MM.1S (cell line): ENCODE measurements around the gene BCL11A.

ENCODE experiments used
- DNase-seq: peaks from one replicate; pipeline ENCODE4 v3.0.0-alpha.2; 2015
- H2AFZ ChIP-seq: fragments of 300-600 bp; sonication (generic); 2 replicates; pipeline ENCODE4 v1.6.0; 2016; ENCODE audit warnings: antibody characterized with exemption, low read length
- H3F3A ChIP-seq: fragments of 300-600 bp; sonication (generic); 2 replicates; pipeline ENCODE4 v1.6.1; 2016; ENCODE audit warnings: mild to moderate bottlenecking, antibody characterized with exemption, low read length, moderate library complexity, mixed read lengths; ENCODE audit not compliant: insufficient read depth
- H3K27ac ChIP-seq: fragments of 300-600 bp; sonication (generic); 2 replicates; pipeline ENCODE4 v1.5.1; 2016; ENCODE audit warnings: mild to moderate bottlenecking, low read length
- H3K27me3 ChIP-seq: fragments of 300-600 bp; sonication (generic); replicated peaks from 2 replicates; pipeline ENCODE4 v1.6.0; 2016; ENCODE audit warnings: low read length; ENCODE audit not compliant: insufficient read depth
- H3K36me3 ChIP-seq: fragments of 300-600 bp; sonication (generic); replicated peaks from 2 replicates; pipeline ENCODE4 v1.6.1; 2016; ENCODE audit warnings: mild to moderate bottlenecking, low read length, mixed read lengths; ENCODE audit not compliant: insufficient read depth
- H3K4me1 ChIP-seq: fragments of 300-600 bp; sonication (generic); 2 replicates; pipeline ENCODE4 v1.6.1; 2016; ENCODE audit warnings: low read length, mixed read lengths
- H3K4me2 ChIP-seq: fragments of 300-600 bp; sonication (generic); 2 replicates; pipeline ENCODE4 v1.6.0; 2016; ENCODE audit warnings: low read depth, low read length
- H3K4me3 ChIP-seq: fragments of 300-600 bp; sonication (generic); 2 replicates; pipeline ENCODE4 v1.5.1; 2016; ENCODE audit warnings: low read length, mixed read lengths
- H3K79me2 ChIP-seq: fragments of 300-600 bp; sonication (generic); 2 replicates; pipeline ENCODE4 v1.6.1; 2016; ENCODE audit warnings: mixed run types, low read length, mixed read lengths
- H3K9ac ChIP-seq: fragments of 300-600 bp; sonication (generic); 2 replicates; pipeline ENCODE4 v1.6.1; 2016; ENCODE audit warnings: low read length, mixed read lengths
- H3K9me2 ChIP-seq: fragments of 300-600 bp; sonication (generic); replicated peaks from 2 replicates; pipeline ENCODE4 v1.6.1; 2016; ENCODE audit warnings: mild to moderate bottlenecking, low read length, mixed read lengths; ENCODE audit not compliant: insufficient read depth
- H3K9me3 ChIP-seq: fragments of 300-600 bp; sonication (generic); replicated peaks from 2 replicates; pipeline ENCODE4 v1.6.1; 2016; ENCODE audit warnings: mild to moderate bottlenecking, low read length, mixed read lengths; ENCODE audit not compliant: insufficient read depth
- H4K20me1 ChIP-seq: fragments of 300-600 bp; sonication (generic); 2 replicates; pipeline ENCODE4 v1.6.1; 2016; ENCODE audit warnings: mild to moderate bottlenecking, low read length, moderate library complexity, mixed read lengths; ENCODE audit not compliant: insufficient read depth
- EZH2 ChIP-seq: fragments of 300-600 bp; sonication (generic); optimal IDR thresholded peaks from 2 replicates; pipeline ENCODE3; 2017; ENCODE audit warnings: low read depth, mild to moderate bottlenecking, antibody characterized with exemption, low read length, mixed read lengths
- EZH2phosphoT487 ChIP-seq: fragments of 300-600 bp; sonication (generic); IDR thresholded peaks from 2 replicates; pipeline ENCODE4 v1.6.1; 2018; ENCODE audit warnings: antibody characterized with exemption, low read length
- TF ChIP-seq, protein P1 (sequence below): fragments of 300-600 bp; sonication (generic); IDR thresholded peaks from 2 replicates; pipeline ENCODE4 v1.5.1; 2016; ENCODE audit warnings: antibody characterized with exemption, low read length, mixed read lengths

BCL11A gene

DNA sequence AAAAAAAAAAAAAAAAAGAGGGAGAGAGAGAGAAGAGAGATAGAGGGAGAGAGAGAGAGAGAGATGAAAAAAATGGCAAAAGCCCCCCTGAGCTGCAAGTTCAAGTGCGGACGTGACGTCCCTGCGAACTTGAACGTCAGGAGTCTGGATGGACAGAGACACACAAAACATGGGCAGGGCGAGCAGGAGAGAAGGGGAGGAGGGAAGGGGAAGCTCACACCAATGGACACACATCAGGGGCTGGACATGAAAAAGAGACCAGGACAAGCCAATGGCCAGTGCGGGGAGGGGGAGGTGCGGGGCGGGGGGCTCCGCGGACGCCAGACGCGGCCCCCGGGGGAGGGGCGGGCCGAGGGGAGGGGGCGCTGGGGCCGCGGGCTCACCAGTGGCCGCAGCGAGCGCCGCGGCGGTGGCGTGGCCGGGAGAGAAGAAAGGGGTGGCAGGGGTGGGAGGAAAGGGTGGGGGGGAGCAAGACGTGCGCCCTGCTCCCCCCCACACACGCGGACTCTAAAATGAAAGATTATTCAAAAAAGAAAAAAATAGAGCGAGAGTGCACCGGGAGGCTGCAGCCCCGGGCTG lies at the start of gene BCL11A:
Gene BCL11A, minus strand, starts transcription at position 160 of the 579 bp plus-strand sequence. CDS start 384 bp downstream, outside the sequence.
- H3K4me2 ChIP-seq = peak within 1 kb of the TSS; percentile 95
- no peaks in the 10 kb centered on the region for H4K20me1 ChIP-seq
- H3K9me2 ChIP-seq = no peaks in the 10 kb centered on the region
- H3F3A ChIP-seq = peaks cover 38% of the 10 kb centered on the region
- no peak for TF ChIP-seq EZH2phosphoT487
- TF ChIP-seq EZH2 = no peak
- TF ChIP-seq, protein P1, sequence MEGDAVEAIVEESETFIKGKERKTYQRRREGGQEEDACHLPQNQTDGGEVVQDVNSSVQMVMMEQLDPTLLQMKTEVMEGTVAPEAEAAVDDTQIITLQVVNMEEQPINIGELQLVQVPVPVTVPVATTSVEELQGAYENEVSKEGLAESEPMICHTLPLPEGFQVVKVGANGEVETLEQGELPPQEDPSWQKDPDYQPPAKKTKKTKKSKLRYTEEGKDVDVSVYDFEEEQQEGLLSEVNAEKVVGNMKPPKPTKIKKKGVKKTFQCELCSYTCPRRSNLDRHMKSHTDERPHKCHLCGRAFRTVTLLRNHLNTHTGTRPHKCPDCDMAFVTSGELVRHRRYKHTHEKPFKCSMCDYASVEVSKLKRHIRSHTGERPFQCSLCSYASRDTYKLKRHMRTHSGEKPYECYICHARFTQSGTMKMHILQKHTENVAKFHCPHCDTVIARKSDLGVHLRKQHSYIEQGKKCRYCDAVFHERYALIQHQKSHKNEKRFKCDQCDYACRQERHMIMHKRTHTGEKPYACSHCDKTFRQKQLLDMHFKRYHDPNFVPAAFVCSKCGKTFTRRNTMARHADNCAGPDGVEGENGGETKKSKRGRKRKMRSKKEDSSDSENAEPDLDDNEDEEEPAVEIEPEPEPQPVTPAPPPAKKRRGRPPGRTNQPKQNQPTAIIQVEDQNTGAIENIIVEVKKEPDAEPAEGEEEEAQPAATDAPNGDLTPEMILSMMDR = no peak
- H2AFZ ChIP-seq = peak within 1 kb of the TSS; percentile 89
- H3K27me3 ChIP-seq = no peaks in the 10 kb centered on the region
- peaks cover 9% of the 10 kb centered on the region; the same call in 1 of the 2 replicates for H3K4me1 ChIP-seq
- peak; percentile 67 for DNase-seq
- H3K27ac ChIP-seq = peak within 1 kb of the TSS; percentile 65; the same call in 1 of the 2 replicates
- no peaks in the 10 kb centered on the region for H3K36me3 ChIP-seq
- H3K4me3 ChIP-seq = peak within 1 kb of the TSS; percentile 91
- H3K79me2 ChIP-seq = no peaks in the 10 kb centered on the region
- H3K9ac ChIP-seq = peak within 1 kb of the TSS; percentile 66
- H3K9me3 ChIP-seq = no peaks in the 10 kb centered on the region

- H3K9ac ChIP-seq = no peak overlapping the region
- no peaks in the 10 kb centered on the region for H3K9me2 ChIP-seq
- H3K79me2 ChIP-seq = no peaks in the 10 kb centered on the region
- H3K36me3 ChIP-seq = no peaks in the 10 kb centered on the region
- no peaks in the 10 kb centered on the region for H3F3A ChIP-seq
- H3K27ac ChIP-seq = no peak overlapping the region
- no peak overlapping the region; the same call in 1 of the 2 replicates for H3K4me2 ChIP-seq
- H3K4me1 ChIP-seq = peaks cover 7% of the 10 kb centered on the region; the same call in 1 of the 2 replicates
- no peak overlapping the region for H2AFZ ChIP-seq
- DNase-seq = no peak
- TF ChIP-seq EZH2phosphoT487 = no peak
- TF ChIP-seq, protein P1 = no peak
- TF ChIP-seq EZH2 = no peak
- H3K27me3 ChIP-seq = no peaks in the 10 kb centered on the region
- H3K9me3 ChIP-seq = no peaks in the 10 kb centered on the region
- no peak overlapping the region for H3K4me3 ChIP-seq
- H4K20me1 ChIP-seq = no peaks in the 10 kb centered on the region
These were observed 49.5 kb upstream of the BCL11A start for GRCh38 chr2:60602828-60603532.

DNA sequence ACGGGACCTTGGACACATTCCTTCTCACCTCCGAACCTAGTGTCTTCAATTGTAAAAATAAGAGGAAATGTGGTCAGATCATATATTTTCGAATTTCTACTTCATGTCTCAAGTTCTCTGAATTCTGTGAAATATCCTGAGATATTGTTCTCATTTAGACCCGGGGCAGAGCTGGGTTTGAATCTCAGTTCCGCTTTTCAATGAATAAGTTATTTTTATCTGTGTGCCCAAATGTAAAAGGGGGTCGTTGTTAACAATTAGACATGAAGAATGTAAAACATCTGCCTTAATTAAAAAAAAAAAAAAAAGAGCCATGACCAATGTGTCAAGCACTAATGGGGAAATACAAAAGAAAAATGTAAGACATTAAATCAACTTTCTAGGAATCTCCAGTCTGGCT lies 48.9 kb upstream of the BCL11A start:
- no peaks in the 10 kb centered on the region for H3K9me2 ChIP-seq
- no peak overlapping the region for H3K9ac ChIP-seq
- no peaks in the 10 kb centered on the region for H3K36me3 ChIP-seq
- no peaks in the 10 kb centered on the region for H4K20me1 ChIP-seq
- no peak overlapping the region for H3K4me3 ChIP-seq
- no peak for TF ChIP-seq EZH2phosphoT487
- TF ChIP-seq EZH2 = no peak
- TF ChIP-seq, protein P1 = no peak
- H3K9me3 ChIP-seq = no peaks in the 10 kb centered on the region
- H3K79me2 ChIP-seq = no peaks in the 10 kb centered on the region
- H3K27me3 ChIP-seq = no peaks in the 10 kb centered on the region
- DNase-seq = peak; percentile 16
- H3F3A ChIP-seq = no peaks in the 10 kb centered on the region
- H2AFZ ChIP-seq = no peak overlapping the region
- peak overlapping the region; percentile 19; the same call in 1 of the 2 replicates for H3K4me2 ChIP-seq
- peaks cover 7% of the 10 kb centered on the region; the same call in 1 of the 2 replicates for H3K4me1 ChIP-seq
- H3K27ac ChIP-seq = no peak overlapping the region
